H1 (cell line): ENCODE results near the gene PRKAB2. TPM values are rescaled to one million over a fixed set of nuclear protein-coding genes. Genes with fewer than 3 reads are reported as not detected.

Experiments
- CHD1 ChIP-seq: IDR thresholded peaks from 2 replicates; pipeline ENCODE4 v1.6.1; 2012; ENCODE audit warnings: low read depth, low read length, improper control_type of control experiment
- TAF1 ChIP-seq: IDR thresholded peaks from 2 replicates; pipeline ENCODE4 v1.6.1; 2011; ENCODE audit warnings: mild to moderate bottlenecking, low read depth, low read length
- TAF7 ChIP-seq: optimal IDR thresholded peaks from 2 replicates; pipeline ENCODE3; 2011; ENCODE audit warnings: low read depth, mild to moderate bottlenecking, inconsistent platforms, low read length, moderate library complexity, borderline replicate concordance
- TCF12 ChIP-seq: IDR thresholded peaks from 2 replicates; pipeline ENCODE4 v1.6.1; 2011; ENCODE audit warnings: low read depth, mild to moderate bottlenecking, low read length
- polyA plus RNA-seq, 7 experiments: library from polyadenylated mRNA; depleted of rRNA in 3 of 7; stranded (reverse) in 5 of 7; unstranded in 2 of 7; fragments of >200 nt in 5 of 7; fragments of 200-250 nt in 2 of 7; gene quantifications; 1 replicate in 5 of 7; 2 replicates in 1 of 7; 4 replicates in 1 of 7; pipeline versions ENCODE4 v1.2.1 to v1.2.3, GENCODE V29; 2011 to 2013; ENCODE audit warnings: missing spikeins in 2 of 7, mixed read lengths in 2 of 7
- total RNA-seq: library from RNA; stranded (reverse); fragmentation: NEBNext Ultra II Directional; extraction: Animal tissue kit (Norgen Biotek cat#: 25700); gene quantifications from 2 replicates; pipeline ENCODE4 v1.2.1, GENCODE V29; 2021
- TF ChIP-seq, protein P1 (sequence below): IDR thresholded peaks from 2 replicates; pipeline ENCODE4 v1.6.1; 2012; ENCODE audit warnings: inconsistent platforms

PRKAB2 gene
- total and polyA plus RNA-seq, 2 of the 8 experiments (the other 6 are each of a cell fraction or from before 2014, with no cell fraction given): 15.0 to 18.9 TPM

- TF ChIP-seq CHD1: no peak
- no peak for TF ChIP-seq TCF12
- TF ChIP-seq, protein P1, sequence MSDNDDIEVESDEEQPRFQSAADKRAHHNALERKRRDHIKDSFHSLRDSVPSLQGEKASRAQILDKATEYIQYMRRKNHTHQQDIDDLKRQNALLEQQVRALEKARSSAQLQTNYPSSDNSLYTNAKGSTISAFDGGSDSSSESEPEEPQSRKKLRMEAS: no peak
- no peak for TF ChIP-seq TAF1
- no peak for TF ChIP-seq TAF7
Observed at GRCh38 chr1:147167365-147167764, 4.9 kb downstream of the PRKAB2 start (continued).
